Measurements from ENCODE around the gene ARNT2.

GRCh38 chr15:80452166-80452565 is 48.0 kb downstream of the ARNT2 start:
- TF ChIP-seq POLR2A (IDR thresholded peaks at IDR 0.05), result no peak
- TF ChIP-seq CTCF (IDR thresholded peaks at IDR 0.05), result no peak
- TF ChIP-seq EP300 (IDR thresholded peaks at IDR 0.05), result no peak
